ENCODE measurements around the gene AP4E1. TPM values are rescaled to one million over a fixed set of nuclear protein-coding genes. Genes with fewer than 3 reads are reported as not detected.
"Not testable (repeated sequence)": the region's sequence is repeated elsewhere in the genome, so short reads cannot be mapped to it uniquely, and the experiment has no call there.

Gene AP4E1
- 16.5 TPM in 2 replicates for total RNA-seq

DNA sequence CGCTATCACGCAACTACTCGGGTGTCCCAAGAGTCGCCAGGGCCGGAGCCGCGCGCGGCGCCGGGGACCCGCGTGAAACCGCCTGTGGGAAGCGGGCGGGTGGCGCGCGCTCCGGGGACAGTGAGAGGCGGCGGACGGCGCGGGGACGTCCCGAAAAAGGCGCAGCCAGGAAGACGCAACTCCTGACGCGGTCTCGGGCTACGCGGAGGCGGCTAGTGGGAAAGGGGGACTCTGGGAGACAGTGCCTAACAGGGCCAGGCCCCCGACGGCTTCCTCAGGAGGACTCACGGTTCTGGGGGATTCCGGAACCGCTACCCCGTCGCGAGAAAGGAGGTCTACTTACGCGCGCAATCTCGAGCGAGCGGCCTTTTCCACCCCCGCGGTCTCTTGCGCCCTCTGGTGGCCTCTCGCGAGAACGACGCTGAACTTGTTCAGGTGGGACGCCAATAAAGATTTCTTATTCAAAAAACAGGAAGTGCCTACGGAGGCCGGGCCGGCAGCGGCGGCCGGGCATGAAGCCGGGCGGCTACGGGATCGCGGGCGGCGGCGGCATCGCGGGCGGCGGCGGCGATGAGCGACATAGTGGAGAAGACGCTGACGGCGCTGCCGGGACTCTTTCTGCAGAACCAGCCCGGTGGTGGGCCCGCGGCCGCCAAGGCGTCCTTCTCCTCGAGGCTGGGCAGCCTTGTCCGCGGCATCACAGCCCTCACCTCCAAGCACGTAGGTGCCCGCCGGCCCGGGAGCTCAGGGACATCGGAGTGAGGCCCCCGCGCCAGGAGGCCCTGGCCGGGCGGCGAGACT lies at the start of gene AP4E1:
Gene AP4E1 (plus strand): TSS at position 475 of the 801 bp plus-strand sequence. CDS start 96 bp downstream, at position 571.
- Mint-ChIP-seq H3K27me3 (no peaks in the 10 kb centered on the region), H3K36me3 (ENCODE audit: low read depth) (peaks cover 20% of the 10 kb centered on the region), H3K9me3 (no peaks in the 10 kb centered on the region), H3K4me1 (peaks cover 16% of the 10 kb centered on the region), H3K27ac (peak within 1 kb of the TSS; percentile 97), H3K4me3 (peak within 1 kb of the TSS; percentile 87)
- intact Hi-C loops (cut with micrococcal nuclease): loop anchor here (1.0 to 5.0 kb wide), 5 partner anchors 143 to 1751 kb away; partner anchors contain the start of genes COPS2, DTWD1, FAM227B and SLC27A2
- DNase-seq: peak; percentile 98

DNA sequence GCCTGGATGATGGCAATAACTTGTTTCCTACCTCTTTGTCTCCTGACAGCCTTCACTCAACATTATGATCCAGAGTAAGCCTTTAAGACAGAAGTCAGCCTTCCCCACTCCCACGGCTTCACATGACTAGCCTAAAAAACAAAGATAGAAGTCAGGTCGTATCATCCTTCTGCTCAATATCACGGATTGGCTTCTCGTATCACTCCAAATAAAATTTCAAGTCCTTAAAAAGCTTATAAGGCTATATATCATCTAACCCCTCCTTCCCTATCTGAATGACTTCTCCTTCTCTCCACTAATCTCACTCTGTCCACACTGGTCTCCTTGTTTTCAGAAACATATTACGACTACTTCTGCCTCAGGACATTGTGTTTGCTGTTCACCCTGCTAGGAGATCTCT lies 47.7 kb upstream of the AP4E1 start:
- intact Hi-C loops (cut with micrococcal nuclease): no loop called here
- Mint-ChIP-seq H3K36me3 (ENCODE audit: low read depth) (no peaks in the 10 kb centered on the region), H3K27me3 (peaks cover 16% of the 10 kb centered on the region), H3K4me3 (no peak overlapping the region), H3K4me1 (no peaks in the 10 kb centered on the region), H3K27ac (no peak overlapping the region), H3K9me3 (no peaks in the 10 kb centered on the region)
- no peak for DNase-seq

GRCh38 chr15:50862553-50862952 lies 45.9 kb upstream of the AP4E1 start:
- no peak overlapping the region for H3K27ac Mint-ChIP-seq
- no peak overlapping the region for H3K4me3 Mint-ChIP-seq
- DNase-seq: no peak
- H3K27me3 Mint-ChIP-seq: peaks cover 16% of the 10 kb centered on the region
- intact Hi-C loops (cut with micrococcal nuclease): no loop called here
- H3K9me3 Mint-ChIP-seq: no peaks in the 10 kb centered on the region
- H3K36me3 Mint-ChIP-seq (ENCODE audit: low read depth): no peaks in the 10 kb centered on the region
- no peaks in the 10 kb centered on the region for H3K4me1 Mint-ChIP-seq

GRCh38 chr15:50864873-50865272 lies 43.6 kb upstream of the AP4E1 start:
- H3K4me1 Mint-ChIP-seq: no peaks in the 10 kb centered on the region
- DNase-seq: no peak
- H3K9me3 Mint-ChIP-seq: no peaks in the 10 kb centered on the region
- H3K4me3 Mint-ChIP-seq: no peak overlapping the region
- intact Hi-C loops (cut with micrococcal nuclease): no loop called here
- H3K27me3 Mint-ChIP-seq: peaks cover 13% of the 10 kb centered on the region
- H3K36me3 Mint-ChIP-seq (ENCODE audit: low read depth): no peaks in the 10 kb centered on the region
- no peak overlapping the region for H3K27ac Mint-ChIP-seq

- Mint-ChIP-seq H3K4me1 (no peaks in the 10 kb centered on the region), H3K27me3 (peaks cover 18% of the 10 kb centered on the region), H3K27ac (no peak overlapping the region), H3K36me3 (ENCODE audit: low read depth) (no peaks in the 10 kb centered on the region), H3K9me3 (no peaks in the 10 kb centered on the region), H3K4me3 (no peak overlapping the region)
- intact Hi-C loops (cut with micrococcal nuclease): no loop called here
- DNase-seq: no peak
These were observed 42.7 kb upstream of the AP4E1 start for GRCh38 chr15:50865515-50866353.

DNA sequence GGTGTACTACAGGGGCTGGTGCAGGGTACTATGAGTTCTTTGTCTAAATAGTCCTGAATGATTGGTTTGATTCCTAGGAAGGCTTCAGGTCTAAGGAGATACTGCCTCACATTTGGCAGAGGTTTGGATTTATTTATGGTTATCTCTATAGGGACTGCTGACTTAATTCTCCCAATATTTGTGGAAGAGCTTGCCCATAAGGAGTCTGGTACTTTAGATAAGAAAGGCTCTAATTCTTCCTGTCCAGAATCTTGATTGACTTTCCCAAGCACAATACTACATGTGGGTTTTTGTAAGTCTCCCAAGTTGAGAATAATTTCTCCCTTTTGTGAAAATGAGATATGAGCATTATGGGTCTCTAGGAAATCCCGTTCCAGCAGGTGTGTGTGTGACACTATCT lies 36.7 kb upstream of the AP4E1 start:
- H3K4me1 Mint-ChIP-seq: peaks cover 7% of the 10 kb centered on the region
- no peaks in the 10 kb centered on the region for H3K9me3 Mint-ChIP-seq
- peaks cover 34% of the 10 kb centered on the region for H3K27me3 Mint-ChIP-seq
- intact Hi-C loops (cut with micrococcal nuclease): no loop called here
- H3K4me3 Mint-ChIP-seq: no peak overlapping the region
- H3K36me3 Mint-ChIP-seq (ENCODE audit: low read depth): no peaks in the 10 kb centered on the region
- DNase-seq: no peak
- no peak overlapping the region for H3K27ac Mint-ChIP-seq

DNA sequence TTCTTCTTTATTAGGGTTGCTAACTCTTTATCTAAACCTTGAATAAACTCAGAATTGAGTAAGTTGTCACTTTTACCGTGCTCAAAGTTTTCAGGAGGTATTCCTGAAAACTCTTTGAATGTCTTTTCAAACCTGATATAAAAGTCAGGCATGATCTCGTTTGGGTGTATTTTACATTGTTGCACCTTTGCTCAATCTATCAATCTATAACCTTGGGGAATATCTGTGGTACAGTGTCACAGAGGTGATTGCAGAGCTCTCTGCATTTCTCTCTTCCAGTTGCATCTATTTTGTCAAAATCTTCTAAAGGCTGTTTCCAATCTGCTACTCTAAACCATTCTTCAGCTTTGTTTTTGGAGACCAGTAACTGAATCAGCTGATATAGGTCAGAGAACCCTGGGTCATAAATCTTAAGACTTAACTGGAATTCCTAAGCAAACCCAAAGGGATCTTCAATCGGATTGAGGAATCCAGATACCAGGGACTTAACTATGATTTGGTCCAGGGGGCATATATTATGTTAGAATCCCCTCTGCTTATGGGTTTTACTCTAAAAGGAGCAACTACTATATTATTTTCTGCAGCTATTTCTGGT lies 35.6 kb upstream of the AP4E1 start:
- DNase-seq: no peak
- H3K4me3 Mint-ChIP-seq: no peak overlapping the region
- peaks cover 15% of the 10 kb centered on the region for H3K4me1 Mint-ChIP-seq
- no peaks in the 10 kb centered on the region for H3K9me3 Mint-ChIP-seq
- H3K27ac Mint-ChIP-seq: no peak overlapping the region
- H3K36me3 Mint-ChIP-seq (ENCODE audit: low read depth): no peaks in the 10 kb centered on the region
- intact Hi-C loops (cut with micrococcal nuclease): no loop called here
- H3K27me3 Mint-ChIP-seq: peaks cover 31% of the 10 kb centered on the region

DNA sequence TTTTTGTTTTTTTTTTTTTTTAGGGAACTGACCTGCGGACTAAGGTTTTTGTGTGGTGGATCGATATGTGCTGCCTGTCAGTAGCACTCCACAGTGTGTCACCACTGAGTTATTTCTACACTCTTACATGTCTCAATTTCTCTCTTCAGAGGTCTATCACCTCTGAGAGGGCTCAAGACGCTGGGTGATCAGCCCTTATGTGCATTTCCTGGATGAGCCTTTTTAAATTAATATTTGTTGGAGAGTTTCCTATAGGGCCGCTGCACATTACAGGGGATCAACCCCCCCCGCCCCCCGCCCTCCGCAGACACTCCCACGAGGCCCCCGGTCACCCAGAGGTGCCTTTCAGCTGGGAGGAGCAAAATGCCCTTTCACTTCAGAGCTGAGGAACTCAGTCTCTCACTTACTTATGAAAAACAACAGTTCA lies 34.5 kb upstream of the AP4E1 start:
- intact Hi-C loops (cut with micrococcal nuclease): no loop called here
- Mint-ChIP-seq H3K36me3 (ENCODE audit: low read depth) (no peaks in the 10 kb centered on the region), H3K9me3 (no peaks in the 10 kb centered on the region), H3K27me3 (peaks cover 31% of the 10 kb centered on the region), H3K4me1 (peaks cover 25% of the 10 kb centered on the region), H3K4me3 (no peak overlapping the region), H3K27ac (no peak overlapping the region)
- no peak for DNase-seq

- peaks cover 25% of the 10 kb centered on the region for H3K27me3 Mint-ChIP-seq
- H3K4me1 Mint-ChIP-seq: peaks cover 33% of the 10 kb centered on the region
- DNase-seq; H3K27ac Mint-ChIP-seq; H3K9me3 Mint-ChIP-seq; intact Hi-C loops (cut with micrococcal nuclease); H3K36me3 Mint-ChIP-seq (ENCODE audit: low read depth); H3K4me3 Mint-ChIP-seq: not testable (repeated sequence)
These were observed 33.2 kb upstream of the AP4E1 start for GRCh38 chr15:50875238-50875637.

- peaks cover 18% of the 10 kb centered on the region for H3K27me3 Mint-ChIP-seq
- peak; percentile 57 for DNase-seq
- H3K4me1 Mint-ChIP-seq: peaks cover 45% of the 10 kb centered on the region
- H3K36me3 Mint-ChIP-seq (ENCODE audit: low read depth): no peaks in the 10 kb centered on the region
- peak overlapping the region; percentile 52 for H3K27ac Mint-ChIP-seq
- intact Hi-C loops (cut with micrococcal nuclease): loop anchor here (2.0 kb wide), 1 partner anchor 190 kb away; the partner anchor contains the start of gene TRPM7
- H3K4me3 Mint-ChIP-seq: peak overlapping the region; percentile 81
- H3K9me3 Mint-ChIP-seq: no peaks in the 10 kb centered on the region
These were observed 32.1 kb upstream of the AP4E1 start for GRCh38 chr15:50876260-50876988.

- no peaks in the 10 kb centered on the region for H3K9me3 Mint-ChIP-seq
- peaks cover 48% of the 10 kb centered on the region for H3K4me1 Mint-ChIP-seq
- H3K36me3 Mint-ChIP-seq (ENCODE audit: low read depth): no peaks in the 10 kb centered on the region
- H3K27ac Mint-ChIP-seq: peak overlapping the region; percentile 11
- intact Hi-C loops (cut with micrococcal nuclease): loop anchor here (2.0 kb wide), 1 partner anchor 190 kb away; the partner anchor contains the start of gene TRPM7
- peaks cover 13% of the 10 kb centered on the region for H3K27me3 Mint-ChIP-seq
- peak overlapping the region; percentile 81 for H3K4me3 Mint-ChIP-seq
- peak; percentile 93 for DNase-seq
These were observed 31.5 kb upstream of the AP4E1 start for GRCh38 chr15:50876989-50877360.

DNA sequence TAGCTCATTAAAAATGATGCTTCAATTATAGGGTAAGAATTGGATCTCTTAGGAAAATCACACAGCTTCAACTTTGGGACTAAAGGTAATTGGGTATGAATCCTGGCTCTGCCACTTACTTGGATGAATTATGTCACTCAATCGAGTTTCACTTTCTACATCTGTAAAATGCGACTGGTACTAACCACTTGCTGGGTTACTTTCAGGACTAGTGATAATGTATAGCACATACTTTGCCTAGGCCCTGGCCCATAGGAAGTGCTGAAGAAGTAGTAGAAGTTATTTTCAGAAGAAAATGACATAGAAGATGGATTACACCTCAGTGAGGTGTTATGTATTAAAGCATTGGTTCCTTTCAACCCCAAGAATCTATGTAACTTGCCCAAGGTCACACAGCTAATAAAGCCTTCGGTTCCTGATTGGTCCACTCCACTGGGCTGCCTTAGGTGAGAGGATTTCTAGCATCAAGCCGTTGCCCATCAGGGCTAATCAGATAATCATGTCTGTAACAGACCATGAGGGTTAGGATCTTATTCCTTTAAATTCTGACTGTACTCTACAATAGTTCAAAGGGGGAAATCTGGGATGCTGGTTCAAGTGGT lies 29.4 kb upstream of the AP4E1 start:
- no peaks in the 10 kb centered on the region for H3K9me3 Mint-ChIP-seq
- DNase-seq: peak; percentile 79
- peaks cover 58% of the 10 kb centered on the region for H3K4me1 Mint-ChIP-seq
- no peaks in the 10 kb centered on the region for H3K36me3 Mint-ChIP-seq (ENCODE audit: low read depth)
- peak overlapping the region; percentile 70 for H3K4me3 Mint-ChIP-seq
- peak overlapping the region; percentile 81 for H3K27ac Mint-ChIP-seq
- intact Hi-C loops (cut with micrococcal nuclease): no loop called here
- H3K27me3 Mint-ChIP-seq: peaks cover 1% of the 10 kb centered on the region

DNA sequence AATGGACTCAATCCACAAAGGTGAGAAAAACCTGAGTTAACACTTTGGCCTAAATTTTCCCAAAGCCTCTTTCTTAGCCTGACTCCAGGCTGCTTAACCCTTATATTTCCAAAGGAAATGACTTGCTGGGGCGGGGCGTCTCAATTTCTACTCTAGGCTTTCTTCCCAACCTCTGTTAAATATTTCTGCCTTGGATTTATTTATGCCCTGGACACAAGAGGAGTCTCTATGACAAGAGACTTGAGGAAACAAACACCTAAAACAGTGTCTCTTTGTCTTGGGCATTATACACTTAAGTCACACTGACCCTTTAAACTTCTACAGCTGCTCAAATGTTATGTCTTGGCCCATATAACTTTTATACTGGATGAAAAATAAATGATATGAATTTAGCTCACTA lies 28.3 kb upstream of the AP4E1 start:
- Mint-ChIP-seq H3K9me3 (no peaks in the 10 kb centered on the region), H3K4me3 (peak overlapping the region; percentile 71), H3K27ac (peak overlapping the region; percentile 89), H3K4me1 (peaks cover 67% of the 10 kb centered on the region), H3K36me3 (ENCODE audit: low read depth) (no peaks in the 10 kb centered on the region), H3K27me3 (peaks cover 1% of the 10 kb centered on the region)
- DNase-seq: no peak
- intact Hi-C loops (cut with micrococcal nuclease): loop anchor here (1.0 to 10.0 kb wide), 3 partner anchors 27 to 618 kb away; no protein-coding TSS in a partner anchor
